Ovary (tissue), 3 donors: Measurements from ENCODE around the gene P3H2.

Experiments
- CTCF ChIP-seq, 3 donors: fragments of 450-650 bp in 2 of 3; fragments of 200-600 bp in 1 of 3; IDR thresholded peaks; one replicate each; pipeline versions ENCODE4 v1.5.1 to v1.8.0; 2016 to 2022; ENCODE audit warnings: antibody characterized with exemption in 3 of 3, mild to moderate bottlenecking in 1 of 3
- EP300 ChIP-seq: sonication (generic); formaldehyde crosslinking; IDR thresholded peaks from one replicate; pipeline ENCODE4 v1.6.1; 2017; ENCODE audit warnings: antibody characterized with exemption
- POLR2A ChIP-seq: fragments of 450-650 bp; IDR thresholded peaks from one replicate; pipeline ENCODE4 v1.6.1; 2017; ENCODE audit warnings: antibody characterized with exemption, mild to moderate bottlenecking, moderate library complexity
- donor health status: DM: no; HTN: no; CAD: no.

- TF ChIP-seq EP300 (no peak), CTCF (IDR thresholded peaks at IDR 0.05) (no peak), POLR2A (no peak)
Observed at GRCh38 chr3:190003068-190003467, 117.6 kb downstream of the P3H2 start.
